ENCODE measurements around the gene SMARCA4.

DNA sequence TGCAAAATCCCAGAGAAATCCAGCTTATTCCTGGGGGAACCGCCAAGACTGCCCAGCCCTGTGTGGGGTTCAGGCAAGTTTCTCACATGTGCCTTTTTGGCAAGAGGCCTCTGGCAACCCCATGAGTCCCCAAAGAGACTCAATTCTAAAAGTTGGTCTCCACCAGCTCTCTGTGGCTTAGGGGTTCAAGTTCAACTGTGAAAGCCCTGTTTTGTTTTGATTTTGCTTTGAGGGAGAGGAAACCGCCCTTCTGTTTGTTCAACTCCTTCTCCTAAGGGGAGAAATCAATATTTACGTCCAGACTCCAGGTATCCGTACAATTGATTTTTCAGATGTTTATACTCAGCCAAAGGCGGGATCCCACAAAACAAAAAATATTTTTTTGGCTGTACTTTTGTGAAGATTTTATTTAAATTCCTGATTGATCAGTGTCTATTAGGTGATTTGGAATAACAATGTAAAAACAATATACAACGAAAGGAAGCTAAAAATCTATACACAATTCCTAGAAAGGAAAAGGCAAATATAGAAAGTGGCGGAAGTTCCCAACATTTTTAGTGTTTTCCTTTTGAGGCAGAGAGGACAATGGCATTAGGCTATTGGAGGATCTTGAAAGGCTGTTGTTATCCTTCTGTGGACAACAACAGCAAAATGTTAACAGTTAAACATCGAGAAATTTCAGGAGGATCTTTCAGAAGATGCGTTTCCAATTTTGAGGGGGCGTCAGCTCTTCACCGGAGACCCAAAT, 127.8 kb downstream of the SMARCA4 start:
- TF ChIP-seq ZNF274 (IDR thresholded peaks at IDR 0.05; ENCODE audit: low read depth, low read length) (no peak), YY1 (IDR thresholded peaks at IDR 0.05; ENCODE audit: insufficient read depth, insufficient read length) (no peak), SUZ12 (IDR thresholded peaks at IDR 0.05; ENCODE audit: extremely low read depth, insufficient read depth, insufficient read length) (no peak)

All from NT2/D1 (cell line).